ENCODE measurements around the gene RBBP4.

DNA sequence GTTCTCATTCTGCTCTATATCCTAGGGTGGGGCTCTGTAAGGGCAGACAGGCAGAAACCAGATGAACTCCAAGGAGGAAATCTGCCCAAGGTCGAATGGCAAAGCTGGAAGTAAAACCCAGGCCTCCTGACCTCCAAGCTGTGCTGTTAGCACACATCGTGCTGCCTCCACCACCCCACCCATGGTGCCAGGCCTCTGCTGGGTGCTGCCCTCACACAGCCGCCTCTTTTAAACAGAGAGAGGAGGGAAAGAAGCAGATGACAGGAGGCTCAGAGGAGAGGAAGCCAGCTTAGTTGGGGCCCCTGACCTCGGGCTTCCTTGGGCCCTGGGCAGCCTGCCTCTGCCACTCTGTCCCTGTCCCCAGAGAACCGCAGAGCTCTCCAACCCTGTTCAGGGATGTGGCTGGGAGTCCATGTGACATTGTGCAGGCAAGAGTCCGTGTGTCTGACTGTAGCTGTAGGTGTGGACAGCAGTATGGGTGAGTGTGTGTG lies 50.5 kb downstream of the RBBP4 start:
- TF ChIP-seq CTCF (IDR thresholded peaks at IDR 0.05) = no peak
- no peak for TF ChIP-seq POLR2AphosphoS5 (IDR thresholded peaks at IDR 0.05)
- peak in 1 of 2 donors; percentile 26 for TF ChIP-seq POLR2A (IDR thresholded peaks at IDR 0.05)
